H9 (cell line): ENCODE data around the gene LRRC71. TPM values are rescaled to one million over a fixed set of nuclear protein-coding genes. Genes with fewer than 3 reads are reported as not detected.

Experiments
- DNase-seq: peaks from one replicate; pipeline ENCODE4 v3.0.0-alpha.2; 2017
- H2AFZ ChIP-seq: one replicate; pipeline ENCODE4 v1.6.1; 2013; ENCODE audit warnings: mild to moderate bottlenecking, low read length, control low read depth, moderate library complexity
- H2AK5ac ChIP-seq: 2 replicates; pipeline ENCODE4 v1.6.1; 2013; ENCODE audit warnings: low read length, control low read depth, mixed read lengths; ENCODE audit not compliant: insufficient read length
- H2BK120ac ChIP-seq: one replicate; pipeline ENCODE4 v1.6.1; 2013; ENCODE audit warnings: low read depth, mild to moderate bottlenecking, low read length, control low read depth, inconsistent platforms; ENCODE audit not compliant: poor library complexity, severe bottlenecking
- H2BK12ac ChIP-seq: 2 replicates; pipeline ENCODE4 v1.6.1; 2013; ENCODE audit warnings: low read length, control low read depth, mixed read lengths, low read depth; ENCODE audit not compliant: insufficient read length
- H2BK15ac ChIP-seq: 2 replicates; pipeline ENCODE4 v1.6.1; 2013; ENCODE audit warnings: low read depth, low read length, control low read depth
- H2BK20ac ChIP-seq: one replicate; pipeline ENCODE4 v1.6.1; 2013; ENCODE audit warnings: low read depth, mild to moderate bottlenecking, low read length, control low read depth, inconsistent platforms; ENCODE audit not compliant: poor library complexity, severe bottlenecking
- H2BK5ac ChIP-seq: 2 replicates; pipeline ENCODE4 v1.6.1; 2013; ENCODE audit warnings: low read length, control low read depth, mixed read lengths; ENCODE audit not compliant: insufficient read length
- H3K14ac ChIP-seq: 2 replicates; pipeline ENCODE4 v1.6.1; 2013; ENCODE audit warnings: low read length, control low read depth; ENCODE audit not compliant: insufficient read depth
- H3K18ac ChIP-seq: 2 replicates; pipeline ENCODE4 v1.6.1; 2013; ENCODE audit warnings: low read depth, mild to moderate bottlenecking, mixed read lengths, low read length, control low read depth; ENCODE audit not compliant: insufficient read length
- H3K23ac ChIP-seq: 2 replicates; pipeline ENCODE4 v1.6.1; 2013; ENCODE audit warnings: low read length, control low read depth, mixed read lengths, low read depth; ENCODE audit not compliant: insufficient read length
- H3K23me2 ChIP-seq: 2 replicates; pipeline ENCODE4 v1.6.1; 2013; ENCODE audit warnings: low read depth, mild to moderate bottlenecking, mixed read lengths, low read length, control low read depth; ENCODE audit not compliant: insufficient read length, poor library complexity, severe bottlenecking
- H3K27ac ChIP-seq: 2 replicates; pipeline ENCODE4 v1.5.1; 2013; ENCODE audit warnings: low read length, control low read depth, mixed read lengths, low read depth; ENCODE audit not compliant: insufficient read length
- H3K27me3 ChIP-seq: 2 replicates; pipeline ENCODE4 v1.6.1; 2013; ENCODE audit warnings: low read length, control low read depth, inconsistent platforms; ENCODE audit not compliant: insufficient read depth
- H3K4ac ChIP-seq: 2 replicates; pipeline ENCODE4 v1.6.1; 2013; ENCODE audit warnings: low read depth, mild to moderate bottlenecking, control low read depth, inconsistent platforms, low read length, moderate library complexity
- H3K4me1 ChIP-seq: 2 replicates; pipeline ENCODE4 v1.6.1; 2013; ENCODE audit warnings: low read length, control low read depth, inconsistent platforms; ENCODE audit not compliant: insufficient read depth
- H3K4me2 ChIP-seq: 2 replicates; pipeline ENCODE4 v1.6.1; 2013; ENCODE audit warnings: low read length, control low read depth, mixed read lengths; ENCODE audit not compliant: insufficient read length, insufficient read depth
- H3K56ac ChIP-seq: 2 replicates; pipeline ENCODE4 v1.6.1; 2013; ENCODE audit warnings: low read depth, mild to moderate bottlenecking, mixed read lengths, low read length, control low read depth; ENCODE audit not compliant: insufficient read length
- H3K79me1 ChIP-seq: 2 replicates; pipeline ENCODE4 v1.6.1; 2013; ENCODE audit warnings: low read depth, mild to moderate bottlenecking, moderate library complexity, low read length, control low read depth, inconsistent platforms; ENCODE audit not compliant: insufficient read depth, poor library complexity, severe bottlenecking
- H3K79me2 ChIP-seq: 2 replicates; pipeline ENCODE4 v1.6.1; 2013; ENCODE audit warnings: low read length, control low read depth, inconsistent platforms; ENCODE audit not compliant: insufficient read depth
- H3K9ac ChIP-seq: 2 replicates; pipeline ENCODE4 v1.6.1; 2013; ENCODE audit warnings: low read length, control low read depth, mixed read lengths; ENCODE audit not compliant: insufficient read length; ENCODE audit errors: extremely low read depth
- H3K9me3 ChIP-seq: one replicate; pipeline ENCODE4 v1.6.1; 2013; ENCODE audit warnings: low read depth, low read length, inconsistent platforms; ENCODE audit not compliant: control insufficient read depth
- H3T11ph ChIP-seq: one replicate; pipeline ENCODE4 v1.6.1; 2013; ENCODE audit warnings: mild to moderate bottlenecking, low read length, control low read depth, inconsistent platforms
- H4K20me1 ChIP-seq: one replicate; pipeline ENCODE4 v1.6.1; 2013; ENCODE audit not compliant: control insufficient read depth, insufficient read length, insufficient read depth
- H4K5ac ChIP-seq: 2 replicates; pipeline ENCODE4 v1.6.1; 2013; ENCODE audit warnings: low read depth, mild to moderate bottlenecking, mixed read lengths, low read length, control low read depth; ENCODE audit not compliant: insufficient read length
- H4K8ac ChIP-seq: replicated peaks from 2 replicates; pipeline ENCODE4 v1.6.1; 2013; ENCODE audit warnings: low read length, control low read depth, mixed read lengths, low read depth; ENCODE audit not compliant: insufficient read length
- H4K91ac ChIP-seq: 2 replicates; pipeline ENCODE4 v1.6.1; 2013; ENCODE audit warnings: low read depth, mild to moderate bottlenecking, moderate library complexity, mixed read lengths, low read length, control low read depth; ENCODE audit not compliant: insufficient read length
- H3K27ac Mint-ChIP-seq, 3 experiments: 2 replicates in 2 of 3; 3 replicates in 1 of 3; pipeline ENCODE4 v1.8.0; 2020 to 2021; ENCODE audit warnings: mixed read lengths in 3 of 3, mild to moderate bottlenecking in 1 of 3, moderate library complexity in 1 of 3
- H3K27me3 Mint-ChIP-seq: 2 replicates; pipeline ENCODE4 v1.8.0; 2021; ENCODE audit warnings: low read depth, mild to moderate bottlenecking, moderate library complexity, mixed read lengths
- H3K36me3 Mint-ChIP-seq, 3 experiments: 2 replicates in 2 of 3; 3 replicates in 1 of 3; pipeline ENCODE4 v1.8.0; 2020 to 2021; ENCODE audit warnings: low read depth in 3 of 3, mixed read lengths in 3 of 3; ENCODE audit not compliant: insufficient read depth in 1 of 3
- H3K4me1 Mint-ChIP-seq, 2 experiments: 2 replicates each; pipeline ENCODE4 v1.8.0; 2020; ENCODE audit warnings: mixed read lengths in 2 of 2
- H3K4me3 Mint-ChIP-seq, 2 experiments: 2 replicates in 1 of 2; 3 replicates in 1 of 2; pipeline ENCODE4 v1.8.0; 2020 to 2021; ENCODE audit warnings: mild to moderate bottlenecking in 2 of 2, mixed read lengths in 2 of 2, moderate library complexity in 1 of 2
- H3K9me3 Mint-ChIP-seq, 2 experiments: 2 replicates in 1 of 2; 3 replicates in 1 of 2; pipeline ENCODE4 v1.8.0; 2020; ENCODE audit warnings: mild to moderate bottlenecking in 2 of 2, mixed read lengths in 2 of 2, moderate library complexity in 1 of 2
- WGBS: extraction: QIAGEN DNeasy Blood & Tissue Kit; methylation state at CpG from one replicate; pipeline ENCODE4 v1.1.7; 2013; ENCODE audit warnings: missing lambda C conversion rate, low lambda C conversion rate, mixed read lengths; ENCODE audit not compliant: insufficient read length; ENCODE audit errors: extremely low coverage; 5-methylcytosine and 5-hydroxymethylcytosine counted together
- total RNA-seq: library from RNA; stranded (reverse); gene quantifications from 2 replicates; pipeline ENCODE4 v1.2.1, GENCODE V29; 2021
- TF ChIP-seq, protein P1 (sequence below): fragments of 200-600 bp; sonication (generic); conservative IDR thresholded peaks from 3 replicates; pipeline ENCODE4 v1.8.0; 2021; ENCODE audit warnings: antibody characterized with exemption, mild to moderate bottlenecking

The LRRC71 gene
- total RNA-seq, 1 experiment from 2014 or later: not detected

DNA sequence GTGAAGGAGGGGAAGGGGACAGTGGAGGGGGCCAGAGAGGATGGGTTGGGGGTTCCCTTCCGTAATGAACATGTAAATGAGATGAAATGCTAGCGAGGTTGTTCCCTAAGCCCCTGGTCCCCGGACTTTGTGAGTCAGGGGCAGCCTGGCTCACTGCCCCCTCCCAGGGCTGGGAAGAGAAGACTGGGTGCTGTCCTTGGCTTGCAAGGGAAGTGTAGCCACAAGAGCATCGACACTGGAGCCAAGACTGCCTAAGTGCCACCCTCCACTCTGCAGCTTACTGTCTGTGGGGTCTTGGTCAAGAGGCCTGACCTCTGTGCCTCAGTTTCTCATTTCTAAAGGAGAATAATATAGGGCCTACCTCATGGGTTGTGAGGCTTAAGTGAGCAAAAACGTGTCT, 26.4 kb upstream of the LRRC71 start:
- H3K9me3 Mint-ChIP-seq: no peaks in the 10 kb centered on the region; a peak in 2 of 5 replicates
- Histone ChIP-seq H3K79me2 (no peaks in the 10 kb centered on the region), H3K23ac (no peak overlapping the region), H3K27ac (no peak overlapping the region), H3K9ac (no peak overlapping the region), H3T11ph (no peak overlapping the region), H3K9me3 (no peaks in the 10 kb centered on the region), H2BK5ac (no peak overlapping the region), H2BK12ac (no peak overlapping the region), H2BK15ac (no peak overlapping the region), H3K56ac (no peak overlapping the region), H4K5ac (no peak overlapping the region), H3K4me2 (peak overlapping the region; percentile 54), H3K4ac (no peak overlapping the region), H2AFZ (no peak overlapping the region), H3K79me1 (no peaks in the 10 kb centered on the region), H2AK5ac (no peak overlapping the region), H3K4me1 (no peaks in the 10 kb centered on the region), H2BK20ac (no peak overlapping the region), H2BK120ac (no peak overlapping the region), H4K8ac (no peak overlapping the region), H4K20me1 (no peaks in the 10 kb centered on the region), H3K23me2 (no peaks in the 10 kb centered on the region), H3K18ac (no peak overlapping the region), H3K27me3 (peaks cover 21% of the 10 kb centered on the region; the same call in 1 of the 2 replicates), H3K14ac (no peak overlapping the region), H4K91ac (no peak overlapping the region)
- TF ChIP-seq, protein P1, sequence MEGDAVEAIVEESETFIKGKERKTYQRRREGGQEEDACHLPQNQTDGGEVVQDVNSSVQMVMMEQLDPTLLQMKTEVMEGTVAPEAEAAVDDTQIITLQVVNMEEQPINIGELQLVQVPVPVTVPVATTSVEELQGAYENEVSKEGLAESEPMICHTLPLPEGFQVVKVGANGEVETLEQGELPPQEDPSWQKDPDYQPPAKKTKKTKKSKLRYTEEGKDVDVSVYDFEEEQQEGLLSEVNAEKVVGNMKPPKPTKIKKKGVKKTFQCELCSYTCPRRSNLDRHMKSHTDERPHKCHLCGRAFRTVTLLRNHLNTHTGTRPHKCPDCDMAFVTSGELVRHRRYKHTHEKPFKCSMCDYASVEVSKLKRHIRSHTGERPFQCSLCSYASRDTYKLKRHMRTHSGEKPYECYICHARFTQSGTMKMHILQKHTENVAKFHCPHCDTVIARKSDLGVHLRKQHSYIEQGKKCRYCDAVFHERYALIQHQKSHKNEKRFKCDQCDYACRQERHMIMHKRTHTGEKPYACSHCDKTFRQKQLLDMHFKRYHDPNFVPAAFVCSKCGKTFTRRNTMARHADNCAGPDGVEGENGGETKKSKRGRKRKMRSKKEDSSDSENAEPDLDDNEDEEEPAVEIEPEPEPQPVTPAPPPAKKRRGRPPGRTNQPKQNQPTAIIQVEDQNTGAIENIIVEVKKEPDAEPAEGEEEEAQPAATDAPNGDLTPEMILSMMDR: no peak
- H3K27ac Mint-ChIP-seq: no peak overlapping the region
- H3K36me3 Mint-ChIP-seq: no peaks in the 10 kb centered on the region
- no CpG with 5 or more reads among the region's 5 CpGs for WGBS
- DNase-seq: no peak
- peaks cover 87% of the 10 kb centered on the region for H3K27me3 Mint-ChIP-seq
- peaks cover 21 to 39% of the 10 kb centered on the region in 2 experiments for H3K4me1 Mint-ChIP-seq
- H3K4me3 Mint-ChIP-seq: peak overlapping the region; percentile 27 to 50; a peak in 2 of 5 replicates
